HG03139 (cell line): ENCODE data around the gene C1QTNF2.
"Not testable (repeated sequence)": the region's sequence is repeated elsewhere in the genome, so short reads cannot be mapped to it uniquely, and the experiment has no call there.

Experiments
- ATAC-seq: cut with Tn5 transposase; IDR thresholded peaks from one replicate; pipeline ENCODE4 v1.9.1; 2021; ENCODE audit not compliant: unreplicated experiment

C1QTNF2 gene

DNA sequence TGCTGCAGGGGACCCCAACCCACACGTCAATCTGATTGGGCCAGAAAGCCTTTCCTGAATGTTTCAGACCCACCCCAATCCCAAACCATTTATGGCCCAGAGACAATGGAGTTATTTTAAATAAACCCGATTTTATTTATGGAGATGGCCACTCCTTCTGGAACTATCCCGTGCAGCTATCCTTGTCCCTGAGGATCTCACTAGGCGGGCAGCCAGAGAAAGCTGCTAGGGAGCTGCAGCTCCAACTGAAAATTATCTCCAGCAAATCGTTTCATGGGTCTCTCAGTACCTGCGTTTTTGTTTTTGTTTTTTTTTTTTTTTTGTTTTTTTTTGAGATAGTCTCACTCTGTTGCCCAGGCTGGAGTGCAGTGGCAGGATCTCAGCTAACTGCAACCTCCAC, 23.0 kb downstream of the C1QTNF2 start:
- no peak for ATAC-seq

DNA sequence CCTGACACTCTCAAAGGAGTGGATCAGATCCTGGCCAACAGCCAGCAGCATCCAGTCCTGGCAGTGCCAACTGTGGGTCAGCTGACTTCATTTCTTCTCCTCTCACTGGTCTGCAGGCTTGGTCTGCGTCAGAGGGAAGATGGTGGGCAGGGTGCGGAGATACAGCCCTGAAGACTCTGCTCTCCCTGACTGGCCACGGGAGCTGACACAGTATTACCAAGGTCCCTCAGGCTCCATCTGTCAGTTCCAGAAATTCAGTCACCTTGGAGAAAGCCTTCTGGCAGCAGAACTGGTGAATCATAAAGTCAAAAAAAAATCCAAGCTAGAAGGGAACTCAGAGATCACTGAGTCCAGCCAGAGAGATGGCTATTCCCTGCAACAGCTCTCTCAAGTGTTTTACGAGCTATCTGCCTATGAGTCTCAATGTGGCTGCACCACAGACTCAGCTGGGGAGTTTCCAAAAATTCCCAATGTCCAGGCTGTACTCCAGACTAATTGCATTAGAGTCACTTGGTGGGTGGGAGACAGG, 27.9 kb downstream of the C1QTNF2 start:
- ATAC-seq, result no peak

DNA sequence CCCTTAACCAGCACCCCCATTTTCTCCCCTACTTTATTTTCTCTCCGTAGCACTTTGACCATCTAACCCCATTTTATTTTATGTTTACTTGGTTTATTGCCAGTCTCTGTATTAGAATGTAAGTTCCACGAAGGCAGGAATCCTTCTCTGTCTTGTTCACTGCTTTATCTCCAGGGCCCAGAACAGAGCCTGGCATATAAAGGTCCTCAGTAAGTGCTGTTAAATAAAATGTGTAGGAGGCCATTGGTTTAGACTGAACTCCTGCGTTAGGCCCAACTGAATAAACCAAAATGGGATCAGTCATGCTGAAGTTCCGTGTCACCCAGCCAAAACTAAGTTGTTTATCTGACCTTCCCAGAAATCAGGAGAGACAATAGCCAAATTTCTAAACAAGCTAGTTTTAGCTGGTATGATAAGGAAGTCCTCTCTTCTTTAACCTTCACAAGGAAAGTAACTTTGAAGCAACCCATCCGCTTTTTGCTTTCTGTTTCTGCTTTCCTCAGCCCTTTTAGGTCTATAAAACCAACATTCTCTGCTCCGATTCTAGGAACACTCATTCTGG, 29.0 kb downstream of the C1QTNF2 start:
- no peak for ATAC-seq

DNA sequence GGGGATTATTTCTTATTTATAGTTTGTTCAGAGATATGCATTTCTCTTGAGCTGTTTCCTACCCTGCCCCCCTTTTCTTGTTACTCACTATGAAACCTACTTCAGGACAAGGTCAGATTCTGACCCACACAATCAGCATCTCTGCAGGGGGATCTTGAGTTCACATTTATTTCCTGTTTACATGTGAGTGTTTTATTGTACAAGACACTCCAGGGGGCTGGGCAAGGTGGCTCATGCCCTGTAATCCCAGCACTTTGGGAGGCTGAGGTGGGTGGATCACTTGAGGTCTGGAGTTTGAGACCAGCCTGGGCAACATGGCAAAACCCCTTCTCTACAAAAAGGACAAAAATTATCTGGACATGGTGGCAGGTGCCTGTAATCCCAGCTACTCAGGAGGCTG, 29.9 kb downstream of the C1QTNF2 start:
- ATAC-seq, result not testable (repeated sequence)

DNA sequence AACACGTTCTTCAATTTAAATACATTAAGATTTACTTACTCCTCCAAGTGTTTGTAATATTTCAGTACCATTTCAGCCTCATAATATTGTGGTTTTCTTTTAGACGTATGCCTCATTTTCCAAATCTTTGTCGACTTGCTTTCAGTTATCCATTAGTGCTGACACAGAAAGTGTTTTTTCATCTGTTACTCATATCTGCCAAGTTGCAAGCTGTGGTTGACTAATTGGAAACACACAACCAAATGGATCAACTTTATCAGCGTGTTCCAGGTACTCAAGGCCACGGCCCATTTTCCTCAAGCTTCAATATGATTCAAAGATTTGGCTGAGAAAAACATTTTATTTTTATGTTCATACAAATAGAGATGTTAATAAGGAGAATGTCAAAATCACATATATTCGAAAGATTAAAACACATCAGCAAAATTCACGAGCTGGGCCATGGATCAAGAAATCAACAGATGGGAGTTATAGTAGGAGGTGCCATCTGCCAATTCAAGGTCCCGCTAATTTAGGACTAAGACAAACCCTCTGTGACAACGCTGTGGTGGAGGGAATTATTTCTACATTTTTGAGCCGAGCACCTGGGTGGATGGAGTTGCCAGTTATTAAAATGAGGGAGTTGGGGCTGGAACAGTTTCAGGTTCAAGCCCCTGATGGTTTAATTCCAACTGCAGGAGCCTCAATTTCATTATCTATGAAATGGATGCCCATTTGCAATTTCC, 30.9 kb downstream of the C1QTNF2 start:
- no peak for ATAC-seq

DNA sequence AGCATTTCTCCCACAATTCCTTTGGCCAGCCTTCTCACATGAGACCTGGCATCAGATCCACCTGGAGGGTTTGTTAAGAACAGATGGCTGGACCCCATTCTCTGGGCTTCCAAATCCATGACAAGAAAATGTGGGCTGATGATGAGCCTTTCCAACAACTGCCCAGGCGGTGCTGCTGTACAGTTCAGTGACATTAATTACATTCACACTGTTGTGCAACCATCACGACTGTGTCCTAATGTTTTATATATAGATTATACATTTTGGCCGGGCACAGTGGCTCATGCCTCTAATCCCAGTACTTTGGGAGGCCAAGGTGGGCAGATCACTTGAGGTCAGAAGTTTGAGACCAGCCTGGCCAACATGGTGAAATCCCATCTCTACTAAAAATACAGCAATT, 35.7 kb downstream of the C1QTNF2 start:
- ATAC-seq, result not testable (repeated sequence)

DNA sequence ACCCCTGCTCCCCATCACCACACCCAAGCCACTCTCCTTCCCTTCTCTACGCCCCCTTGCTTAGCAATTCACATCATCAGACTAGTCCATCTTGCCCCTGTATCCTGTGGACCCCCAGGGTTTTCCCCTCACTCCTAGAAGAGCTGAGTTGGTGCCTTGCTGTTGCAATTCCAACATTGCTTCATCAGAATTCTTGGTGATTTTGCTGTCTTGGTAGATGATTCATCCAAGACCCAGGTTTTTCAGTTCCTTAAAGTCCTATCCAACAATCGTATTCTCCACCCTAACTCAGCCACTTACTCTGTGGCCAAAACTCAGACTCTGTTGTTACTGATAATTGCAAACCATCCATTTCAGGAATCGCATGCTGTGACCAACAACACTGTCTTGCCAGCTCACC, 36.7 kb downstream of the C1QTNF2 start:
- no peak for ATAC-seq

DNA sequence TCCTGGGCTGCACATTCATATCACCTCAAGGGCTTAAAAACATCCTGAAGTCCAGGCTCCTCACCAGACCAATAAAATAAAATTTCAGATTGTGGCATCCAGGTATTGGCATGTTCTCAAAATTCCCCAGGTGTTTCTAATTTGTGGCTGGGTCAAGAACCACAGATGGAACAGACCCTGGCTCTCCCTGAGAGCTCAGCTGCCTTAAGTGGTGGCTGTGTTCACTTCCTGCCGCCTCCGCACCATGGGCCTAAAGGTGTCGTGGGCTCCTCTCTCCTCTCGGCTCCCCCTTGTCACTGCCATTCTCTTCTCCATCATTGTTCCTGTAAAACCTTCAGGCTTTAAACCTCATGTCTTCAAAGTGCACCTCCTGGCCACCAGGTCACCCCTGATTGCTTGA, 40.2 kb downstream of the C1QTNF2 start:
- ATAC-seq, result no peak

DNA sequence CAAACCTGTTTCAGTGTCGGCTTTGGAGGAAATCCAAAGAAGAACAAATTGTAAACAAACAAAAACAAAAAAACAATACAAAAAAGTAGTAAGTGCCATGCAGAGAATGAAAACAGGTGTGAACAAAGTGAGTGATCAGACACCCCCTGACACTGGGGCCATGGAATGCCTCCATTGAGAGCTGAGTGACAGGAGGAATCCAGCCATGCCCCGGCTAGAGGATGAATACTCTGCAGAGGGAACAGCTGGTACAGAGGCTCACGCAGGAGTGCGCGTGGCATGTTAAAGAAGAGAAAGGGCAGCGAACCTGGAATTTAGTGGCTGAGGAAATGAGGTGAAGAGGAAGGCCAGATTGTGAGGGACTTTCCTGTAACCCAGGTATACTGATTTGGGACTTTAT, 42.6 kb downstream of the C1QTNF2 start:
- no peak for ATAC-seq

DNA sequence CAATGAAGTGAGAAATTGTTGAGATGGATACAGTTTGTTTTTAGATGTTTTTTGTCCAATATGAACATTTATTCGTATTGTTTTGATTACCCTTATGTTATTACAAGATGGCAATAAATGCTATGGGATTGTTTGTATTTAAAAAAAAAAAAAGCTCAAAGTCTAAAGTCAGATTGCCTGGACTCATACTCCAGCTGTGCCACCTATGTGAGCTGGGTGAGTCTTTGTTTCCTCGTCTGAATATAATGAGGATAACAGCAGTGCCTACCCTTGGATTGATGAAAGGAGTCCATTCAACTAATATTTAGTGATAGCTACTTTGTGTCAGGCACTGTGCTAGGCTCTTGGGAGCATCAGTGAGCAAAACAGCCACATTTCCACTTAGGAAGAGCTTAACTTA, 43.4 kb downstream of the C1QTNF2 start:
- ATAC-seq, result no peak

DNA sequence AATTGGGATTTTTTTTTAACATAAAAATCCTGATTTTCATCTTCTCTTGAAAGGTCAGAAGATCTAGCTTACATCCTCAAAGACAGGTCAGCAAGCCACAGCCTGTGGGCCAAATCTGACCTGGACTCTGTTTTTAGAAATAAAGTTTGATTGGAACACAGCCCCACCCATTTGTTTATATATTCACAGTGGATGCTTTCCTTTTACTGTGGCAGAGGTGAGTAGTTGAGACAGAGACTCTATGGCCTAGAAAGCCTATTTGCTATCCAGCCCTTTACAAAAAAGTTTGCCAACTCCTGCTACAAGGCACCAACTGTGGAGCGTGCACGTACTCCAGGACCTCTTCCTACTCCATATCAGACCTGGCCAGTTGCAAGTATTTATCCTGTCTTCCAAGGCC, 44.7 kb downstream of the C1QTNF2 start:
- no peak for ATAC-seq

DNA sequence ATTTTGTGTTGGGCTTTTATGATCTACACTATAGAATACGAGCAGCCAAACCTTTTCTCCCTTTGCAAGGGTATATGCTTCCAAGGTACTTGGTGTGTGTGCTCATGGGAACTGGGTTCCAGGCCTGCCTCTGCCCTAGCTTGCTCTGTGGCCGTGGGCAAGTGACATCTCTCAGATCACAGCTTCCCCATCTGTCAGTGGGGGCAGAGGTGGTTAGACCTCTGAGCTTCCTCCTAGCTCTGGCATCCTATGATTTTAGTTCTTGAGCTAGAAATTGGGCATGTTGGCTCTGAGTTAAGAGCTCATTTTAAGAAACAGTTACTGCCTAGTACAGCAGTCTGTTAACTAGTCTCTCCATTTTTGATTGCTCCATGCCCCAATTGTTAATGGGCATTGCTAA, 45.5 kb downstream of the C1QTNF2 start:
- ATAC-seq, result no peak

DNA sequence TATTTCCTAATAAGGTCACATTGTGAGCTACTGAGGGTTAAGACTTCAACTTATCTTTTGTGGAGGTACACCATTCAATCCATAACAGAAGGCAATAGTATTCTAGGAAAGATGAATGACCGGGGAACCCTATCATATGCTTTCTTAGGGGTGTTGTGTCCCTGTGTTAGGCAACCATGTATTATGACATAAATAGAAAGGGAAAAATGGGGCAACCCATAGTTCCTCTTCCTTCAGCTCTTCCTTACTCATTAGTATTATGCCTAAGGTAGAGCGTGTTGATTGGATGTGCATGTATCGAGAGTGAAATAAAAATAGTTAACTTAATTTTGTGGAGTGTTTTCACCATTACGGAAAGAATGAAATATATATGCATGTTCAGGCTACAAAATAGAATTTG, 52.0 kb downstream of the C1QTNF2 start:
- no peak for ATAC-seq

DNA sequence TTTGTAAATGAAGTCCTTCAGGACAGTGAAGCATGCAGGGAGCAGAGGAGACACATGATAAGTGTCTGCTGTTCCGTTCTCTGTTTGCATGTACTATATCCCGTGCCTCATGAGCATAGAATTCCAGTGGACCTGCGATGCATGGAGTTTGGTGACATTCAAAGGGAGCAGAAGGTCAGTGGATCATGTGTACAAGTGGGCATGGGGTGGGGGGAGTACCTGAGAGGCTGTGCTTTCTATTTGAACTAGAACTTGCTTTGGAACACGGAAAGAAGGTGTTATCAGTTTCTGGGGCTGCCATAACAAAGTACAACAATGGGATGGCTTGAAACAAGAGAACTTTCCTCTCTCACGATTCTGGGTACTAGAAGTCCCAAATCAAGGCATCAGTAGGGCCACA, 53.0 kb downstream of the C1QTNF2 start:
- ATAC-seq, result no peak

DNA sequence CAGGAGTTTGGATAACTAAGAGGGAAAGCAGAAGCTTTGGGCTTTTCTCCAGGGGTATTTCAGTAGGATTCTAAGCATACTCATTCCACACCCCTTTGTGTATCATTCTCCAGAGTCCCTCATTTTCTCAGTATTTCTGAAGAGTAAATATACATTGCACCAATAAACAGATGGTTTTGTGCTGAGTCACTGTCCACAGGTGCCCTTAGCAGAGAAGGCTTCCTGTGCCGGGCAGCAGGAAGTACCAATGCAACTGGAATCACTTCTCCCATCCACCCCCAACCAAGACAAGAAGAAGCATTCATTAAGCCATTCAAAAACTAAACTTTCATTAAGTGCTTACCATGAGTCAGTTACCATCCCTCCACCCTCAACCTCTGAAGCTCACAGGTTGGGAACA, 54.5 kb downstream of the C1QTNF2 start:
- ATAC-seq, result no peak

DNA sequence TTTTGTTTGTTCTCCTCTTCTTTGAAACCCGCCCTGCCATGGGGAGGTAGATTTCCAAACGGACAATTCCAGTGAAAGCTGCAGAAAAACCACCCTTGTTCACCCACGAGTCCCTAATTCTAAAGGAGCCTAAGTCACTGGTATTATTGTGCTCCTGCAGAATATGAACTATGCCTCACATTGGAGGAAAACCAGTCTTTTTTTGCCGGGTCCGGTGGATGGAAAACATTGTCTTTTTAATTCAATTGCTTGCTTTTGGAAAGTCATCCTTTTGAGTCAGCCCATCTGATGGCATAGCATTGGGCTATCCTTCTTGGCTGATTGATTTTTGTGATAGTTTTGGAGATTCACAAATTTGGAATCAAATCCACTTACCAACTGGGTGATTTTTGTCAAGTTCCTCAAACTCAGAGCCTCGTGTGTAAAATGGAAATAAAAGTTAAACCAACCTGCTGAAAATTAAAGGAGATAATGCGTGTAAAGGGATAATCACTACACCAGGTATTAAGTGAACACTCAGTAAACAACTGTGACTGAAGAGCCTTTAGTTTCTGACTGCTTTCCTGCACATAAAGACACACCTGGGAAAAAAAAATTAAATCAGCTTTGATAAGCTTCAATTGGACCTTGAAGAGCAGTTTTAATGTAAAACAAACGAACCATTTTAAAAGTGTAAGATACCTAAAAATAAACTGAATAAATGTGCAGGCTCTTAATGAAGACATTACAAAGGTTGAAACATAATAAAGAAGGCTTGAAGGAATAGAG, 57.3 kb downstream of the C1QTNF2 start:
- ATAC-seq, result no peak

DNA sequence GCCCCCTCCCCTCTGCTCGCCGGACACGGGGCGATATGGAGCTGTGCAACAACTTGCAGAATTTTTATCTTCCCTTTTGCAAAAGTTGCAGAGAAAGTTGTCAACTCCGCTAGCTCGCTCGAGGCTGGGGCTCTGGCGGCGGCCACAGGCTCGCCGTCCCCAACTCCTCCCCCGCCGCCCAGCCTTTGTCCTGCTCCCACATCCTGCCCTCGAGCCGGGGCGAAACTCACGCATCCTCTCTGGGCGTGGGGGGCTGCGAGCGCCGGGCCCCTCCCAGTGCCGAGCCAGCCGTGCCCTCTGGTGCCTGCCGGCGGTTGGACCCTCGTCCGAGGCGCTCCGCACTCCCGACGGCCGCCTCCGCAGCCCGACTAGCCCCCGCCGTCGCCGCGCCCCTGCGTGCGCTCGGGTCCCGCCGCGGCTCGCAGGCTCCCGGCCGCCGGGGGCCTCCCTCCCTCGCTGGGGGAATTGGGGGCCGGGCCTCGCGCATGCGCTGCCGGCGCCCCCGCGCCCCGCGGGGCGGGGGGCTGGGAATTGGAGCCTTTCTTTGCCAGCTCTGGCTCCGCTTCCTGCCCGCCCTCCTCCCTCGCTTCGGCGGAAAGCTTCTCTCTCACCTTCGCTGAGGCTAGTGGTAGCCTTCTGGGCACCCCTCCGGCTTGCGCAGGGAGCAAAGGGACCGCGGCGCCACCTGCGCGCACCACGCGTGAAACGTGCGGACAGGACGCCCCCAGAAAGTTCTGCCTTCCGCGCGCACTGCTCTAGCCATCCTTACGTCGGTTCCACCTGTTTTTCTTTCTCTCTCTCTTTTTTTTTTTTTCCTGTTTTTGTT, 58.1 kb downstream of the C1QTNF2 start, which contains the start of gene CCNJL:
CCNJL (minus strand) TSS at position 431 of the 826 bp plus-strand sequence. CDS start 641 bp downstream, outside the sequence.
- peak; percentile 57 for ATAC-seq

DNA sequence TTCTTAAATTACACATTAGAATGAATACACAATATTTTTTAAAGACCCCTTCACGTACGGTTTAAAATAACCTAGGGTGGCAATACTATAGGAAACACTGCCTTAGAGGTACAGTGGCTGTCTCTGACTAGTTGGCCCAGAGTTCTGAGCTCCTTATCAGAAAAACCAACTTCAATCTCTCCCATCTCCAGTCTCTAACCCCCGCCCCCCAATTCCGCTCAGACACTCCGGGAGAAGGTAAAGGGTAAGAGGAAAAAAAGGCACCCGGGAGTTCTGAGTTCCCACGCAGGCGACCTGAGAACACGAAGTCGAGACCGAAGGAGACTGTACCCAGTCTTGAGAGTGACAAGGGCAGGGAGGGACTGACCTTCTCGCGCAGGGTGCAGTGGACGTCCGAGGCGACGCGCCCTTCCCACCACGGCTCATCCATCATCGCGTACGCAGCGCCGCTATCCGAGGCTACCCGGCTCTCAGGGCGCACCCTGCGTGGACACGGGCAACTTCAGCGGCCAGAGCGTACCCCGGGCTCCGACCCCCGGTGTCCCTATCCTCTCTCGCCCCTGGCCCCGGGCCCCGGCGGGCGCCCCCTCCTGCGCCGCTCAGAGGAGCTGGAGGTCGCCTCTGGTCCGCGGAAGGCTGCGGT, 58.8 kb downstream of the C1QTNF2 start:
- ATAC-seq, result no peak

DNA sequence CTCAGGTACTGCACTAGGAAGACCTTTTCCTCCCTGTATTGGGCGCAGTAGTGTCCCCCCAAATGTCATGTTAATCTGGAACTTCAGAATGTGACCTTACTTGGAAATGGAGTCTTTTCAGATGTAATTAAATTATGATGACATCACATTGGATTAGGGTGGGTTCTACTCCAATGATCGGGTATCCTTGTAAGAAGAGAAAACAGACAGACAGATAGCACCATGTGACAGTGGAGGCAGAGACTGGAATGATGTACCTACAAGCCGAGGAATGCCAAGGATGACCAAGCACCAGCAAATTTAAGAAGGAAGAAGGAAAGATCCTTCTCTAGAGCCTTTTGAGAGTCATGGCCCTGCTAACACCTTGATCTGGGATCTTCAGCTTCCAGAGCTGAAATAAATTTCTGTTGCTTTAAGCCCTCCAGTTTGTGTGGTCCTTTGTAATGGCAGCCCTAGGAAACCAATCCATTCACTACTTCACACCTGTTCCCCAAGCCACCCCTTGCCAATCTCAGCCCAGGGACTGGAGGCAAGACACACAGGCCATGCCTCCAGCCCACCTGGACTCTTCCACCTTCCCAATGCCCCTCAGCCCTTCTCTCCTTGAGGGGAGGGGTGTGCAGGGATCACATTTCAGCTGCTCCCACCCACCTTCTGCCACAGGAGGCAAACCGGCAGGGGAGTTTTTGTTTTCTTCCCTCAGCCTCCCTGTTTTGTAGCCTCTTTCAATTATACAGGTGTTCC, 59.7 kb downstream of the C1QTNF2 start:
- ATAC-seq, result no peak

DNA sequence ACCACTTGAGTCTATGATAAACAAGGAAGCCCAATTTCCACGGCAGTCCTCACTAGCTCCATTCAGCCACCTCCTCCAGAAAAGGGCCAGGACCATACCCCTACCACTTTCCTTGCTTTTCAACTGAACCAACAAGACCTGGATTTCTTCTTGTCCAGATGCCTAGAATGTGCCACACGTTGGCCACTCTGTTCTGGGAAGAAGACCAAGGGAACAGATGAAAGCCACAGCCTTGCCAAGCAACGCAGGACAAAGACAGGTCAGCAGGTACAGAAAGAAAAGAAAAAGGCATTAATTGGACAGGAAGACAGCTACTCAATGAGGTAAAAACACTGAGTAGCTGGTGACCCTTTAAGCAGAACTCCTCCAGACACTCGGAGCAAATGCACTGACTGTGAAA, 60.3 kb downstream of the C1QTNF2 start:
- ATAC-seq, result no peak
